Measurements from ENCODE around the gene KIAA0930. TPM values are rescaled to one million over a fixed set of nuclear protein-coding genes. Genes with fewer than 3 reads are reported as not detected.
"Not testable (repeated sequence)": the region's sequence is repeated elsewhere in the genome, so short reads cannot be mapped to it uniquely, and the experiment has no call there.

Gene KIAA0930
- total RNA-seq, 6 experiments from 2014 or later, result 24.5 to 57.9 (median 40.8) TPM

DNA sequence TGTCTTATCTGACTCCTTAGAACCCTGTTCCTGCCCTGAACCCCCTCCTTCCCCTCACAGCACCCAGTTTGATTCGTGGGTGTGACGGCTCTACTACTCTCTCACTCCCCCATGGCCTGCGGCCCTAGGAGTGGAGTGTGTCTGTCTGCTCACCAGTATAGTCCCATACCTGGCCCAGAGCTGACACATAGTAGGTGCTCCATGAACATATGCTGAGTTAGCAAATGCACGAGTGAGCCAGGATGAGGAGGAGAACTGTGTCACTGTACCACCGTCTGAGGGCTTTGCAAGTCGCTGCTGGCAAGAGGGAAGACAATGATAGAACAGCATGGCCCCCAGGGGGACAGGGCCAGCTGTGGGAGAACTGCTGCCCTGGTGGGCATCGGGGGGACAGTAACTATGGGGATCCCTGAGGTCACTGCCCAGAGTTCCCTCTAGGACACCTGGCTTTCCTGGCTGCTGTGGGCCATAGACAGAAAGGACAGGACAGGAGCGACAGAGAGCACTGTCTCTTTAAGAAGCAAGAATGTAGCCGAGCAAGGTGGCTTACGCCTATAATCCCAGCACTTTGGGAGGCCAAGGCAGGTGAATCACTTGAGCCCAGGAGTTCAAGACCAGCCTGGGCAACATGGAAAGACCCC, 19.2 kb upstream of the KIAA0930 start:
- H3K4me1 ChIP-seq, result peaks cover 0 to 6% (median 0%) of the 10 kb centered on the region in 4 donors
- no peaks in the 10 kb centered on the region for H3K36me3 ChIP-seq
- no peak for ATAC-seq
- intact Hi-C loops (cut with DNase I), result loop anchor here (5.0 to 10.0 kb wide), 3 partner anchors 155 to 295 kb away; no protein-coding TSS in a partner anchor
- WGBS (ENCODE audit: insufficient coverage, low coverage, low lambda C conversion rate, missing lambda C conversion rate), result 77% methylated on average over 5 of the region's 10 CpGs
- DNase-seq, result no peak
- no peaks in the 10 kb centered on the region for H3K27me3 ChIP-seq
- no peak overlapping the region for H3K27ac ChIP-seq
- TF ChIP-seq CTCF (IDR thresholded peaks at IDR 0.05) (no peak), POLR2A (IDR thresholded peaks at IDR 0.05) (no peak)
- H3K4me3 ChIP-seq, result no peak overlapping the region
- no peaks in the 10 kb centered on the region for H3K9me3 ChIP-seq

DNA sequence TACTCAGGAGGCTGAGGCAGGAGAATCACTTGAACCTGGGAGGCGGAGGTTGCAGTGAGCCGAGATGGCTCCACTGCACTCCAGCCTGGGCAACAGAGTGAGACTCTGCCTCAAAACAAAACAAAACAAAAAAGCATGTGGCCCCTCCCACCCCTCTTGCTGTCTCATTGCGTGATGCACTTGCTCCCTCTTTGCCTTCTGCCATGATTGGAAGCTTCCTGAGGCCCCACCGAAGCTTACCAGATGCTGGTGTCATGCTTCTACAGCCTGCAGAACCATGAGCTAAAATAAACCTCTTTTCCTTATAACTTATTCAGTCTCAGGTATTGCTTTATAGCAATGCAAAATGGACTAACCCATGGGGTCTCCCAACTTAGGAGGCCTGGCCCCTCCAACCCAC, 17.2 kb upstream of the KIAA0930 start:
- 100% methylated on average over 2 of the region's 4 CpGs for WGBS (ENCODE audit: insufficient coverage, low coverage, low lambda C conversion rate, missing lambda C conversion rate)
- ATAC-seq, result not testable (repeated sequence)

GRCh38 chr22:45254789-45255278, 14.1 kb upstream of the KIAA0930 start:
- H3K36me3 ChIP-seq, result no peaks in the 10 kb centered on the region
- ATAC-seq, result no peak
- H3K27me3 ChIP-seq, result no peaks in the 10 kb centered on the region
- no peaks in the 10 kb centered on the region for H3K4me1 ChIP-seq
- DNase-seq, result no peak
- no peak overlapping the region for H3K27ac ChIP-seq
- H3K9me3 ChIP-seq, result no peaks in the 10 kb centered on the region
- no peak overlapping the region for H3K4me3 ChIP-seq
- intact Hi-C loops (cut with DNase I), result loop anchor here in 1 of 2 donors (10.0 kb wide), 1 partner anchor 150 kb away; no protein-coding TSS in a partner anchor
- WGBS (ENCODE audit: insufficient coverage, low coverage, low lambda C conversion rate, missing lambda C conversion rate), result 72% methylated on average over 5 of the region's 6 CpGs
- TF ChIP-seq CTCF (IDR thresholded peaks at IDR 0.05) (no peak), POLR2A (IDR thresholded peaks at IDR 0.05) (no peak)

More for the DNA sequence above, 17.2 kb upstream of the KIAA0930 start:
- not testable (repeated sequence) for H3K27me3 ChIP-seq, H3K9me3 ChIP-seq, H3K36me3 ChIP-seq, H3K27ac ChIP-seq, H3K4me1 ChIP-seq, H3K4me3 ChIP-seq, DNase-seq
- intact Hi-C loops (cut with DNase I), result loop anchor here in 1 of 2 donors (10.0 kb wide), 1 partner anchor 153 kb away; no protein-coding TSS in a partner anchor

DNA sequence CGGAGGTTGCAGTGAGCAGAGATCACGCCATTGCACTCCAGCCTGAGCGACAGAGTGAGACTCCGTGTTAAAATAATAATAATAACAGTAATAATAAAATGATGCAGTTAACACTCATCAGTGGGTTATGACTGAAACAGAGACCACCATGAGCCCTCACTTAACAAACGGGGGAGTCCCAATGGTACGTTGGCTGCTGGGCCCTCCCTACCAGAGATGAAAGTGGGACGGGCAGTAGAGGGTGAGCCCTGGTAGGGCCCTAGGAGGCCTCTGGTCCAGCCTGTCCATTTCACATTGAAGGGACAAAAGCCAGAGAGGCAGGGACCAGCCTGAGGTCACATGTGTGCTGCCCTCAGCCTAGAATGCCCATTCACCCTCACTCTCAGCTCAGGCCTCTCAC, 13.7 kb upstream of the KIAA0930 start:
- TF ChIP-seq POLR2A (IDR thresholded peaks at IDR 0.05), result no peak
- no peak for TF ChIP-seq CTCF (IDR thresholded peaks at IDR 0.05)
- Histone ChIP-seq H3K27me3 (no peaks in the 10 kb centered on the region), H3K36me3 (no peaks in the 10 kb centered on the region), H3K9me3 (no peaks in the 10 kb centered on the region), H3K27ac (no peak overlapping the region), H3K4me3 (no peak overlapping the region), H3K4me1 (no peaks in the 10 kb centered on the region)
- 94% methylated on average over 6 of the region's 7 CpGs for WGBS (ENCODE audit: insufficient coverage, low coverage, low lambda C conversion rate, missing lambda C conversion rate)
- intact Hi-C loops (cut with DNase I), result loop anchor here in 1 of 2 donors (10.0 kb wide), 1 partner anchor 150 kb away; no protein-coding TSS in a partner anchor
- DNase-seq (no peak), ATAC-seq (peak in 1 of 4 donors; percentile 22)

GRCh38 chr22:45253039-45253641, 12.4 kb upstream of the KIAA0930 start:
- no peak overlapping the region for H3K27ac ChIP-seq
- DNase-seq, result no peak
- no peaks in the 10 kb centered on the region for H3K9me3 ChIP-seq
- 74% methylated on average over 5 of the region's 10 CpGs for whole genome bisulfite sequencing (ENCODE audit: insufficient coverage, low coverage, low lambda C conversion rate, missing lambda C conversion rate)
- intact Hi-C loops (cut with DNase I), result loop anchor here in 1 of 2 donors (10.0 kb wide), 1 partner anchor 148 kb away; no protein-coding TSS in a partner anchor
- ATAC-seq, result no peak
- TF ChIP-seq POLR2A (IDR thresholded peaks at IDR 0.05), result no peak
- TF ChIP-seq CTCF (IDR thresholded peaks at IDR 0.05), result no peak
- no peak overlapping the region for H3K4me3 ChIP-seq
- no peaks in the 10 kb centered on the region for H3K27me3 ChIP-seq
- H3K36me3 ChIP-seq, result no peaks in the 10 kb centered on the region
- peaks cover 0 to 7% (median 3%) of the 10 kb centered on the region in 4 donors for H3K4me1 ChIP-seq

Measured in right lobe of liver (tissue), 6 donors.